ENCODE measurements around the gene KTN1.
A peak's percentile ranks its signal among the peaks of the same experiment; 100 is the strongest.

KTN1 gene, protein sequence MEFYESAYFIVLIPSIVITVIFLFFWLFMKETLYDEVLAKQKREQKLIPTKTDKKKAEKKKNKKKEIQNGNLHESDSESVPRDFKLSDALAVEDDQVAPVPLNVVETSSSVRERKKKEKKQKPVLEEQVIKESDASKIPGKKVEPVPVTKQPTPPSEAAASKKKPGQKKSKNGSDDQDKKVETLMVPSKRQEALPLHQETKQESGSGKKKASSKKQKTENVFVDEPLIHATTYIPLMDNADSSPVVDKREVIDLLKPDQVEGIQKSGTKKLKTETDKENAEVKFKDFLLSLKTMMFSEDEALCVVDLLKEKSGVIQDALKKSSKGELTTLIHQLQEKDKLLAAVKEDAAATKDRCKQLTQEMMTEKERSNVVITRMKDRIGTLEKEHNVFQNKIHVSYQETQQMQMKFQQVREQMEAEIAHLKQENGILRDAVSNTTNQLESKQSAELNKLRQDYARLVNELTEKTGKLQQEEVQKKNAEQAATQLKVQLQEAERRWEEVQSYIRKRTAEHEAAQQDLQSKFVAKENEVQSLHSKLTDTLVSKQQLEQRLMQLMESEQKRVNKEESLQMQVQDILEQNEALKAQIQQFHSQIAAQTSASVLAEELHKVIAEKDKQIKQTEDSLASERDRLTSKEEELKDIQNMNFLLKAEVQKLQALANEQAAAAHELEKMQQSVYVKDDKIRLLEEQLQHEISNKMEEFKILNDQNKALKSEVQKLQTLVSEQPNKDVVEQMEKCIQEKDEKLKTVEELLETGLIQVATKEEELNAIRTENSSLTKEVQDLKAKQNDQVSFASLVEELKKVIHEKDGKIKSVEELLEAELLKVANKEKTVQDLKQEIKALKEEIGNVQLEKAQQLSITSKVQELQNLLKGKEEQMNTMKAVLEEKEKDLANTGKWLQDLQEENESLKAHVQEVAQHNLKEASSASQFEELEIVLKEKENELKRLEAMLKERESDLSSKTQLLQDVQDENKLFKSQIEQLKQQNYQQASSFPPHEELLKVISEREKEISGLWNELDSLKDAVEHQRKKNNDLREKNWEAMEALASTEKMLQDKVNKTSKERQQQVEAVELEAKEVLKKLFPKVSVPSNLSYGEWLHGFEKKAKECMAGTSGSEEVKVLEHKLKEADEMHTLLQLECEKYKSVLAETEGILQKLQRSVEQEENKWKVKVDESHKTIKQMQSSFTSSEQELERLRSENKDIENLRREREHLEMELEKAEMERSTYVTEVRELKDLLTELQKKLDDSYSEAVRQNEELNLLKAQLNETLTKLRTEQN (N-terminal part only)

DNA sequence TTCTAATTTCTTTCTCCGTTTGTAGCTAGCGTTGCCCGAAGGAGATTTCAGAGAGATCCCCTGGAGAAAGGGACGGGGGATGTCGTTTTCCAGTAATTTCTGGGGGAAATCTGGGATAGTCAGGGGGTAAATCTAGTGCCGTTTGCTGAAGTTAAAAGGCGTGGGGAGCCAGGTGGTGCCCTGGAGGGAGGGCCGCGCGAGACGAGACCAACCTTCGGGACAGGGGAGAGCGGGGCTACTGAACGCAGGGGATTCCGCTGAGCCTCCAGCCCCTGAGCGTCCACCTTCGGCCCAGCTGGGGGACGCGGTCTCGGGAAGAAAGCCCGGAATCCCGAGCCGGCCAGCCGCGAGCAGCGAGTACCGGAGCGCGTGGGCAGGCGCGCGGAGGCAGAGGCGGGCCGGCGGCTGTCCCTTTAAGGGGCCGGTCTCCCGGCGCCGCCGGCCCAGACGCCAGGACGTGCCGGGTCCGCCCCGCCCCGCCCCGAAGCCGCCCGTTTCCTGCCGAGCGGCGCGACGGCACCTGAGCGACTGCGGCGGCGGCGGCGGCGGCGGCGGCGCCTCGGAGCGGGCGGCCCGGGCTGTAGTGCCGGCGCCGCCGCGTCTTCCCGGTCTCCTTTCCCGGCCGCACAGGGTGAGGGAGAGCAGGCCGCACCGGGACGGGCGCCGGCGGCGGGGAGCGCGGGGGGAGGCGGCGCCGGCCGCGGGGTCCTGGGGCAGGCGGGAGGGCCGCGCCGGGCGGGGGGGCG is at the start of gene KTN1:
TSS of gene KTN1 (plus strand) at position 484 of the 746 bp plus-strand sequence. CDS start 31,842 bp downstream, outside the sequence.
- DNase-seq: peak; percentile 73 to 74

DNA sequence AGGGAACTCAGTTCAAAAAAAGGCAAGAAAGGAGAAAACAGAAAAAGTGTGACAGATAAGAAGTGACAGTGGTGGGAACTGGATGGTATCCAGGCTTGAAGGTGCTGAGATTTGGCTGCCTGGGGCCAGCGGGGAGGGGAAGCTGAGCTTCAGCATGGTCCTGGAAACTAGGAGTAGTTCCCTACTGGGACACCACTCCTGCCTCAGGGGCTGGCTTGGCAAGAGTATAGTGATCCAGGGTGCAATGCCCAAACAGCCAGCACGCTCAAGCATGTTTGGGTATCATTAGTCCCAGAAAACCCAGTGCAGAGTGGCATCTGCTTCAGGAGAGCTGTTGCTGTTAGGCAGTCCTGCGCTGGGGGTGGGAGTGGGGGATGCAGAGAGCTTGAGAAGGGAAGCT is 49.5 kb upstream of the KTN1 start:
- no peak for DNase-seq

DNA sequence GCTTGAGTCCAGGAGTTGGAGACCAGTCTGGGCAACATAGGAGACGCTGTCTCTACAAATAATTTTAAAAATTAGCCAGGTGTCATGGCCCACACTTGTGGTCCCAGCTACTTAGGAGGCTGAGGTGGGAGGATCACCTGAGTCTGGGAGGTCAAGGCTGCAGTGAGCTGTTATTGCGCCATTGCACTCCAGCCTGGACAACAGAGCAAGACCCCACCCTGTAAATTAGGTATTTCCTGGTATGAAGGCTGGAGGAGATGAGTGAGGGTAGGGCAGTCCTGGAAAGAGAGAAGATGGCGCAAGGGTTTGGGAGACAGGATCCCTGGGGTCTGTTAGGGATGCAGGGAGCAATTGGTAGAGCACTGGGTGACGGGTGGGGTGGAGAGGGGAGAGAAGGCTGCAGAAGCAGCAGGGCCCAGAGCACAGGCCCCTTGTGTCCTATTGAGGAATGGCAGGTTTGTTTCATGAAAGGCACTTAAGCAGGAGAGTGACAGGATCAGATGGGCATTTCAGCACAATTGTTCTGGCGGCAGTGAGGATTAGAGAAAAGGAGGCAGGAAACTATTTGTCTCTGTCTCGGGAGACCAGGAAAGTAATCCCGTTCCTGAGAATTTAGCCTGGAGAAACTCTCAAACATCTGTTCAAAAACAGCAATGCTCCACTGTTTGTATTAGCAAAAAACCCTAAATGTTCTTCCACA is 47.2 kb upstream of the KTN1 start:
- no peak for DNase-seq

DNA sequence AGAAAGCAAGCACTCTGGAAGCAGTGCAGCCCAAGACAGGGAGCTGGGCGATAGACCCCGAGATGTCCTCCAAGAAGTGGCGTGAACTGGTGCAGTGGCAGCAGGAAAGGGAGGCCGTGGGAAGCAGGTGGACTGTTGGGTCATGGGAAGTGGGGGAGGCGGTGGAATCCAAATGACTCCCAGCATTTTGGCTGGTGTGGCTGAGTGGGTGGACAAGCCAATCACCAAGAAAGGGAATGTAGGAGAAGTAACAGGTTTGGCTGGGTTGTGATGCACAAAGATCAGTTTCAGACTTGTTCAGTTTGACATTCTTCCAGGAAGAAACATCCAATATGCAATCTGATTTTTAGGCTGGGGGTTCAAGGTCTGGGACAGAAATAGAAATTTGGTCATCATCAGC is 46.0 kb upstream of the KTN1 start:
- DNase-seq: no peak

DNA sequence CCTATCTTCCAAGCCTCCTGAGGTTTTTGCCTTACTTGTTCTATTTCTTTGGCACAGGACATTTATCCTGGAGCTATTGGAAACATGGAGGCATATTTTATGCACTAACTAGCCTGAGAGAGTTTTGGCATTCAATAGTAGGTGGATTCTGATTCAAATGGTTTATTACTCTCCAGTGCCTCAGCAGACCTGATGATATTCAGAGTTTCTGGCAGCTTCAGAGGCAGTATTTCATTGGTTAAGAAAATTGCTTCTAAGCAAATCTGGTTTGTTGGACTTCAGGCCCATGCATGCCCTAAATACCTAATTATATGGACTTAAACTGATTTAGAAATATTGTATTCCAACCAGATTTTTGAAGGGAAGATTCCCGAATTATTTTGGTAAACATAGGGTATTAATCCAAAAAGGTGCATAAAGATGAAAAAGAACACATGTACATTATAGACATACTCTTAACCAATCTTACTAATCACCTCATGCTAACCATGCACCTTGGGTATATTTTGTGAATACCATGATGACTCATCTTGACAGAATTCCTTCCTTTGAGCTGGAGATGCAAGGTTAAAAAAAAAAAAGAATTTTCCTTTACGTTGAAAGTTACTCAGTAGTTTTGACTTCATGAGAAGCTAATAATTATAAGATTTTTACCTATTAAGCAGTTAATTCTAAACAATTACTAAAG is 44.3 kb upstream of the KTN1 start:
- no peak for DNase-seq

DNA sequence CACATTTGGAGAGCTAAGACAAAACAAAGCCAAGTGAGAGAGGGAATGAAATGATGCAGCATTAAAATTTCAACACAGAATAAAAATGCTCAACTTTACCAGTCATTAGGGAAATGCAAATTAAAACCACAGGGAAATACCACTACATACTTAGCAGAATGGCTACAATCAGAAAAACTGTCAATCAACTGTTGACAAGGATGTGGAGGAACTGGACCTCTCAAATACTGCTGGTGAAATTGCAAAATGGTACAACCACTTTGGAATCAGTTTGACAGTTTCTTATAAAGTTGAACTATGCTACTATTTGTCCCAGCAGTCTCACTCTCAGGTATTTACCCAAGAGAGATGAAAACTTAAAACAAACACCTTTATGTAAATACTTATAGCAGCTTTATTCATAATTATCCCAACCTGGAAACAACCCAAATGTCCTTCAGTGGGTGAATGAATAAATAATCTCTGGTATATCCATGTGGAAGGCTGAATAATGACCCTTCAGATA is 43.8 kb upstream of the KTN1 start:
- DNase-seq: no peak

DNA sequence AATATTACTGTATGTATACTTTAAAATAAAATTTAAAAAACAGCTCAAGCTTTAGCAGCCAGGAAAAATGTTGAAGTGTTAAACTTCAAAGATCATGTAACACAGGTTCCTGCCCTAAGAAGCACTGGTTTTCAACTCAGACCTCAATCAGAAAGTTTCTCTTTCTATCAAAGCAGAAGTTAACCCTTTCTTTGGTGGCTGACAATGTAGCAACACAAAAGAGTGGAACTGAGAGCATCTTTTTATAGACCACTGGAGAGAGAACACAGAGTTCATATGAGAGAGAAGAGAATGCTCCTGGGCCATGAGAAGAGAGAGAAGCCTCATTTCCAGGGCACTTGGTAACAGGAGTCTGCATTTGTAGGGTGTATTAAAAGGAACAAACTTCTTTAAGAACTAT is 42.2 kb upstream of the KTN1 start:
- no peak for DNase-seq

DNA sequence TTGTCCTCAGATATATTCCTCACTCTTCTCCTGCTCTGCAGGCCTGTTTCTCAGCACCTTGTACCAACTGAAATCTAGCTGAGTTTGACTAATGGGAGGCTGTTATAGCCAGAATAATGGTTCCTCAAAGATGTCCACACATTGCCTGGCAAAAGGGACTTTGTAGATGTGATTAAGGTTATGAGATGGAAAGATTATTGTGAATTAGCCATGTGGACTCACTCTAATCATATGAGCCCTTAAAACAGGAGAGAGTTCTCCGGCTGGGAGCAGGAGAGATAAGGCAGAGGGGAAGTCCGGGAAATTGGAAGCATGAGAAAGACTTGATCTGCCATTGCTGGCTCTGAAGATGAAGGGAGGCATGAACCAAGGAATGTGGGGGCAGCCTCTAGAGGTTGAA is 40.0 kb upstream of the KTN1 start:
- DNase-seq: no peak

DNA sequence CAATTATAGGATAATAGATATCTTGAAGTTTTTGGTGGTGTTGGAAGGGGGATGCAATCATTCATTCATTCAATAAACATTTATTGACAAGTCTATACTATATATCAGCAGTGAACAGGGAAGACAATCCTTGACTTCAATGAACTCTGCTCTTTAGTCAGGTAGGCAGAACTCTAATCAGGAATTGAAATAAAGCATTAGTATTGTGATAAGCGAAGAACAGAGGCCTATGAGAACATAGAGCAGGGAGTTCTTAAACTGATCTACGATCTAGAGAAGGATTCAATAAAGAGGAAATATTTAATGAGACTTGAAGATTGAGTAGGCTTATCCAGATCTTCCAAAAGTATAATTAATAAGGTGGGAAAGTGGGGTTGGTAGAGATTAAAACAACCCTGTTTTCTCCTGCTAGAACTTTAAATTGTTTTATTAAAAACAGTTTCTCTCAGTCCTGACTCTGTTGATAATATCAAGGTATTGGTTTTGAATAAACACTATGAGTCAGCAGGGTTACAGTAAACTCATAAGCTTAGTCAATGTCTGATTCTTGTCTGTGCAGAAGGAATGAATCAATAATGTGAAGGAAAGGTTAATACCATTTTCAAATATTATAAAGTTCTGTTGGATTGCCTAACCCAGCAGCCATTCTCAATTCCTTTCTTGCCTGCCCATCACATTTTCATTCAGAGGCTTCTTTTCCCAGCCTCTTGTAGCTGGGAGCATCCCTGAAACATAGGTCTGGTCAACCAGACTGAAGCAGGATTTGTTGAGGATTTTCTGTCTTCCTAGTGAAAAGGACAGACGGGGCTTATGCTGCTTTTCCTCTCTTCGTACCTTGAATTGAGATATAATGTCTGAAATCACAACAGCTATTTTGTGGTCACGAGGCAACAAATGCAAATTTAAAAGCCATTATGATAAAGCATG is 38.9 kb upstream of the KTN1 start:
- DNase-seq: no peak

DNA sequence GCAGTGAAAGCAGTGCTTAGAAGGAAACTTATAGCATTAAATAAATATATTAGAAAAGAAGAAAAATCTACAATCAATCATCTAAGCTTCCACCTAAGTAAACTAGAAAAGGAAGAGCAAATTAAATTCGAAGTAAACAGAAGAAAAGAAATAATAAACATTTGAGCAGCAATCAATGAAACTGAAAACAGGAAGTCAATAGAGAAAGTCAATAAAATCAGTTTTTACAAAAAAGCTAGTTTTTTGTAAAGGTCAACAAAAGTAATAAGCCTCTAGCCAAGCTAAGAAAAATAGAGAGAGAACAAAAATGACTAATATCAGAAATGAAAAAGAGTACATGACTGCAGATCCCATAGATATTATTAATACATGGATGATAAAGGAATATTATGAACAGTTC is 34.2 kb upstream of the KTN1 start:
- no peak for DNase-seq

DNA sequence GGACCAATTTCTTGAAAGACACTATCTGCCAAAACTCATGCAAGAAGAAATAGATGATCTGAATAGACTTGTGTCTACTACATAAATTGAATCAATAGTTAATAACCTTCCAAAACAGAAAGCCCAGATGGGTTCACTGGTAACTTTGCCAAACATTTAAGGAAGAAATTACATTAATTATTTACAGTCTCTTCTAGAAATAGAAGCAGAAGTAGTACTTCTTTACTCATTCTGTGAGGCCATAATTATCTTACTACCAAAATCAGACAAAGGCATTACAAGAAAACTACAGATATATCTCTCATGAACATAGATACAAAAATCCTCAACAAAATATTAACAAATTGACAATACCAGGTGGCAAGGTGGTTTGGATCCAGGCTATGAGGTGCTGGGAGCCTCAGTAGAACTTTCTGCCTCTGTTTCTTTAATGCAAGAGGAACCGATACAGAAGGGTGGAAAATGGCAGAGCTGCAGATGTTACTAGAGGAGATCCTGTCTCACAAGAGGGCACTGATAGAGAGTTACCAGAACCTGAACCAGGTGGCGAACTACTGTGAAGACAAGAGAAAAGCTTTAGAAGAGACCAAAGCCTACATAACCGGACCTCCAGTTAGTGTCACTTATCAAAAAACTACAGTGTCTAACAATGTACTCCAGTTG is 33.7 kb upstream of the KTN1 start:
- DNase-seq: no peak

DNA sequence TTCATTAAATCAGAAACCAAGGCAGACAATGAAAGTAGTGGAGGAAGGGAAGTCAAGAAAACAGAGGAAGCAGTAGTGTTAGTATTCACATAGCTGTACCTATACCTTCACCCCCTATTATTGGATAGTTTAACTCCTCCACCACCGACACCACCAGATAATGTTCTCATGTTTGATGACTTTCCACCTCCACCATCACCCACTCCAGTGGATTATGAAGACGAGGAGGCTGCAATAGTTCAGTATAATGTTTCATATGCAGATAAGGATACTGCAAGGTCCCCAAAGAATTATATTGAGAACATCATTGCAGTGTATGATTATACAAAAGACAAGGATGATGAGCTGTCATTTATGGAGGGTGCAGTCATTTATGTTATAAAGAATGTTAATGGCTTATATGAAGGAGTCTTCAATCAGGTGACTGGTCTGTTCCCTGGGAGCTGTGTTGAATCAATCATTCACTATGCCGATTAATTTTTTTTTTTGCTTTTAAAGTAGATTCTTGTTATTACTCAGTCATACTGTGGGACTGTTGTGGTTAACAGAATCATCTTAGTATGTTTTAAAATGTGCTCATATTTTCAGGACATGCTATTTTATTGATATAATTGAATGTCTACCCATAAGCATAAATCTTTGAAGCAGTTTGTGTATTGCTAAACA is 32.2 kb upstream of the KTN1 start:
- no peak for DNase-seq

DNA sequence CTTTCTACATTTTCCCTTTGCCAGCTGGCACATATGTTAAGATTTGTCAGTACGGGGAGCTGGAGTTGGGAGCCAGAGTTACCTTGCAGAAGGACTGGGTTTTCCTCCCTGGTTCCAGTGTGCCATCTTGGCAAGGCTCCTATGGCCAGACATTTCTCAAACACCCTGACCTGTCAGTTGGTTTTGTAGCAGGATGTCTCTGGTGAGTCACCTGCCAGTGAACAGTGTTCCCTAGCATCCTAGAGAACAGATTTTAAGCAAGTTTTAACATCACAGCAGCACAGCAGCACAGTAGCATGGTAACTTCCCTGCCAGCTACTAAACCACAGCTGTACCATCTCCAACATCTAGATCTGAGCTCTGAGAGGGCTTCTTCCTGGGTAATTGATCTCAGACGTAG is 26.2 kb upstream of the KTN1 start:
- DNase-seq: no peak

DNA sequence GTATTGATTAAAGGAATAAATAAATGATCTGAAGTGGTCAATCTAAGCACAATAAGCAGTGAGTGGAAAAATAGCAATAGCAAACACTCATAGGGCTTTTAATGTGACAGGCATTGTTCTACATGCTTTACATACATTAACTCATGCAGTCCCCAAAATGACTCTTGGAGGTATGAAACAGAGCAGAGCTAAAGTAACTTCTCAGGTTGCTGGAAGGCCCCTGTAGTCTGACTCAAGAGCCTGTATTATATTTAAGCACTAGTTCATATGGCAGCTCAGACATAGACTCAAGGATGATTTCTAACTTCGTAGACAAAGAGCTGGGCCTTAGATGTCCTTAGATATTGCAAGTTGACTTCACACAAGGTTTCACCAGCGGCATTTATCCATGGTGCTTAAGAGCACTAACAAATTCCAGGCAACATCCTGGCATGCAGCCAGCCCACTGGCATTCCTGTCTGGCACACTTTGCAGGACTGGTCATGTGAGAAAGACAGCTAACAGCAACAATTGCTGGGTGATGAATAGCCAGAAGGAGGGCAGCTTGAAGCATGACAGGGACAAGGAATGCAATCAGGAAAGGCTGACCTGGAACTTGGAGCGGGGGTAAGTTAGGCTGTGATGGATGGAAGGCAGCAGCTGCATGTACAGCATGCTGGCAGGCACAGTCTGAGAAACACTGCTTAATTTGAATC is 22.9 kb upstream of the KTN1 start:
- DNase-seq: no peak

DNA sequence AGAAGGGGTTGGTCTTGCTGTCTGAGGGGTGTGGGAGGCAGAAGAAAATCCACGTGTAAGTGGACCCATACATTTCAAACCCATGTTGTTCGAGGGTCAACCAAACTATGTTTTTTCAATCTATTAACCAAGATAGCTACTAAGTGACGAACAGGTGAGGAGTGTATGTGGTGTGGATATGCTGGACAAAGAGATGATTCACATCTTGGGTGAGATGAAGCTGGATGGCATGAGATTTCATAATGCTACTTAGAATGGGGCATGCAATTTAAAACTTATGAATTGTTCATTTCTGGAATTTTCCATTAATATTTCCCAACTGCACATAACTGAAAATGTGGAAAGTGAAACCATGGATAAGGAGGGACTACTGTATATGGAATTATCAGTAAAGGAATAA is 17.9 kb upstream of the KTN1 start:
- DNase-seq: no peak

DNA sequence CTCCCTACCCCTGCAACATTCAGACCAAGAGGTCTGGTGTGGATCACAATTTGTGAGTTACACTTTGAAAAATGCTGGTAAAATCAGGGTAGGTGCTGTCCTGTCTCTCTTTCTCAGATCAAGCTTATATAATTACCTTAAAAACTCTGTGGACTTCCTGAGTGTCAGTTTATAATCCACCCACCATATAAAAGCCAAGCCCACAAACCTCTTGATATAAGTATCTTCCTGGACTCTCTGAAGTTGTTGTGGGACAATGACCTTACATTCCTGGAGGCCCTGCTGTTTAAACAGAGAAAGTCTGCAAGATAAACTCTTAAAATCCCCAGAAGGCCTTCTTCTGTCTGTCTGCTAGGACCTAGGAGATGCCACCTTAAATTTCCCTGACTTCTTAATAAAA is 11.4 kb upstream of the KTN1 start:
- DNase-seq: no peak

DNA sequence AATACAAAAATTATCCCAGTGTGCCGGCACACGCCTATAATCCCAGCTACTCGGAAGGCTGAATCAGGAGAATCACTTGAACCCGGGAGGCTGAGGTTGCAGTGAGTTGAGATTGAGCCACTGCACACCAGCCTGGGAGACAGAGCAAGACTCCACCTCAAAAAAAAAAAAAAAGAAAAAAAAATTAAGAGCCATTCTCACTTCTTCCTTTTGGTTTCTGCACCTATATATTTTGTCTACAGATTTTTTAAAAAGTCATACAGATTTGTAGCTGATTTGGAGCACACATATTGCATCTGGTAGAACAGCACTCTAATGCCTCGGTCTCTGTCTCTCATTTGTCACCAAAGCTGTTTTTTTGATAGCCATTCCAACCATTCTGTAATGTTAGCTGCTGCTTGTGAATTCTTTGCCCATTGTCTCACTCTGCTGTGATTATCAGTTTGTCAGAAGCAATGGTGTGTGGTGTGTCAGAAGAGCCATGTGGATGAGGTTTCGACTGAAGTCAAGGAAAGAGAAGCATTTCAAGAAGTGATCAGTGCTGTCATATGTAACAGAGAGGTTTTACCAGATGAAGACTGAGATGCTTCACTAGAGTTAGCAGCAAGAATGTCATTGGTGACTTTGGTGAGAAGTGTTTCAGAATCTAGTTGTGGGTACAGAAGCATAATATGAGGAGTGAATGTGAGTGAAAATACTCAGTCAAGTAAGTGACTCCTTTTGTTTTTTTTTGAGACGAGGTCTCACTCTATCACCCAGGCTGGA is 8.7 kb upstream of the KTN1 start:
- DNase-seq: no peak
